DOHH2 (cell line): ENCODE data around the gene MCC.

ENCODE experiments used
- EZH2phosphoT487 ChIP-seq: fragments of 200-600 bp; sonication (generic); IDR thresholded peaks from 2 replicates; pipeline ENCODE4 v1.6.1; 2017; ENCODE audit warnings: borderline replicate concordance, mild to moderate bottlenecking, antibody characterized with exemption, low read length, moderate library complexity, mixed read lengths
- TF ChIP-seq, protein P1 (sequence below): fragments of 200-600 bp; sonication (generic); IDR thresholded peaks from one replicate; pipeline ENCODE4 v1.5.1; 2014; ENCODE audit warnings: antibody characterized with exemption, mild to moderate bottlenecking, low read depth, low read length; ENCODE audit not compliant: poor library complexity, severe bottlenecking

DNA sequence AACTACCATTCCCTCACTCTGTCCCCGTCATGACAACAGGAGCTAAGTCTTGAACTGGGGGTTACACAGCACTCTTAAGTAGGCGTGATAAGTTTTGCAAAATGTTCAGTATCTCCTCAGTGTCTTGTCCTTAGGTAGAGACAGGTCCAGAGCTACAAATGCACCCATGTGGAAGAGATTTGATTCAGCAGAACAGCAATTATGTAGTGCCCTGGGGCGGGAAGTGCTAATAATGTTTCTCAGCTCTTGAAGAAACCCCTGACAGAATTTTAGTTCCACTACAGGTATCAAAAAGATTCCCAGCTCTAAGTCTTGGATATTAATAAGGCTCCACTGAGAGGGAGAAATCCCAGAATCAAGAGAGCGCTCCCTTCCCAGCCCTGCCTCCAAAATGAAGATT lies 462.0 kb downstream of the MCC start:
- TF ChIP-seq, protein P1, sequence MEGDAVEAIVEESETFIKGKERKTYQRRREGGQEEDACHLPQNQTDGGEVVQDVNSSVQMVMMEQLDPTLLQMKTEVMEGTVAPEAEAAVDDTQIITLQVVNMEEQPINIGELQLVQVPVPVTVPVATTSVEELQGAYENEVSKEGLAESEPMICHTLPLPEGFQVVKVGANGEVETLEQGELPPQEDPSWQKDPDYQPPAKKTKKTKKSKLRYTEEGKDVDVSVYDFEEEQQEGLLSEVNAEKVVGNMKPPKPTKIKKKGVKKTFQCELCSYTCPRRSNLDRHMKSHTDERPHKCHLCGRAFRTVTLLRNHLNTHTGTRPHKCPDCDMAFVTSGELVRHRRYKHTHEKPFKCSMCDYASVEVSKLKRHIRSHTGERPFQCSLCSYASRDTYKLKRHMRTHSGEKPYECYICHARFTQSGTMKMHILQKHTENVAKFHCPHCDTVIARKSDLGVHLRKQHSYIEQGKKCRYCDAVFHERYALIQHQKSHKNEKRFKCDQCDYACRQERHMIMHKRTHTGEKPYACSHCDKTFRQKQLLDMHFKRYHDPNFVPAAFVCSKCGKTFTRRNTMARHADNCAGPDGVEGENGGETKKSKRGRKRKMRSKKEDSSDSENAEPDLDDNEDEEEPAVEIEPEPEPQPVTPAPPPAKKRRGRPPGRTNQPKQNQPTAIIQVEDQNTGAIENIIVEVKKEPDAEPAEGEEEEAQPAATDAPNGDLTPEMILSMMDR, result no peak
- TF ChIP-seq EZH2phosphoT487, result no peak
